ENCODE results near the gene IFI35.

IFI35 gene

GRCh38 chr17:42979511-42980273 lies 26.9 kb upstream of the IFI35 start, which contains the start of gene PTGES3L:
TSS of gene PTGES3L (minus strand) at chr17:42980080. CDS start at chr17:42980053, 27 bp downstream.
- DNase-seq (peak; percentile 56), ATAC-seq (ENCODE audit: insufficient read depth, low read depth) (peak; percentile 56)
- peak within 1 kb of the TSS; percentile 89 for H2AFZ ChIP-seq (ENCODE audit: low read depth, low read length)

DNA sequence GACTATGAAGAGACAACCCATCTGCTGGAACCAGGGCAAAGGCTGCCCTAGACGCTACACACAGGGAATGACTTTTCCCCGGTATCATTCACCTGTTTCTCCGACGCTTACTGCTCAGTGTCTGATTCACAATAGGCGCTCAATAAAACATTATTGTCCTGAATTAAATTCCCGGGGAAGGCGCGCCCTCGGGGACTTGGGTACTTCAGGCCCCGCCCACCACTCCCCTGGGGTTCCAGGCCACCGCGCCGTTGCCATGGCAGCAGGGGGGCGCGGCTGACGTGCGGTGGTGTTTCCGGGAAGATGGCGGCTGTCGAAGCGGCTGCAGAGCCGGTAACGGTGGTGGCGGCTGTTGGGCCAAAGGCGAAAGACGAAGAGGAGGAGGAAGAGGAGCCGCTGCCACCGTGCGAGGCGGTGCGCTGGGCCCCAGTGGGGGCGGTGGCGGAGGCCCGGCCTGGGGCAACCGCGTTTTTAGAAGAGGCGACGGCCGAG lies 26.3 kb upstream of the IFI35 start, which contains the start of gene RUNDC1:
Gene RUNDC1 (plus strand): TSS at position 292 of the 492 bp plus-strand sequence. CDS start 12 bp downstream, at position 304.
- Histone ChIP-seq H3K4me2 (ENCODE audit: insufficient read depth, low read length) (peak within 1 kb of the TSS; percentile 99), H3K79me2 (ENCODE audit: insufficient read depth, low read length) (peaks cover 36% of the 10 kb centered on the region), H3K9me3 (ENCODE audit: insufficient read depth, low read length, severe bottlenecking) (peaks cover 10% of the 10 kb centered on the region), H3K27me3 (ENCODE audit: insufficient read depth, low read length, poor library complexity) (no peaks in the 10 kb centered on the region), H3K4me3 (ENCODE audit: low read depth in 1 of 2, low read length in 2 of 2) (peak within 1 kb of the TSS; percentile 59 to 81), H2AFZ (ENCODE audit: low read depth, low read length) (peak within 1 kb of the TSS; percentile 89), H3K27ac (ENCODE audit: low read length) (peak within 1 kb of the TSS; percentile 63), H3K36me3 (ENCODE audit: insufficient read depth, low read length) (peaks cover 26% of the 10 kb centered on the region), H4K20me1 (ENCODE audit: insufficient read depth, low read length) (peaks cover 6% of the 10 kb centered on the region), H3K4me1 (ENCODE audit: insufficient read depth, low read length) (peaks cover 24% of the 10 kb centered on the region), H3K9ac (ENCODE audit: low read depth, low read length) (peak within 1 kb of the TSS; percentile 78)
- peak; percentile 87 for ATAC-seq (ENCODE audit: insufficient read depth, low read depth)
- TF ChIP-seq EZH2 (IDR thresholded peaks at IDR 0.05; ENCODE audit: borderline replicate concordance, low read depth, low read length, severe bottlenecking) (no peak), CTCF (IDR thresholded peaks at IDR 0.05; ENCODE audit: borderline replicate concordance, extremely low read depth, low read length, poor library complexity, severe bottlenecking) (no peak)
- peak; percentile 90 for DNase-seq

More at GRCh38 chr17:42979511-42980273, 26.9 kb upstream of the IFI35 start, which contains the start of gene PTGES3L:
- H3K27ac ChIP-seq (ENCODE audit: low read length) = peak within 1 kb of the TSS; percentile 63
- H3K4me1 ChIP-seq (ENCODE audit: insufficient read depth, low read length) = peaks cover 24% of the 10 kb centered on the region
- peaks cover 20% of the 10 kb centered on the region for H3K36me3 ChIP-seq (ENCODE audit: insufficient read depth, low read length)
- peak within 1 kb of the TSS; percentile 78 for H3K9ac ChIP-seq (ENCODE audit: low read depth, low read length)
- no peaks in the 10 kb centered on the region for H3K27me3 ChIP-seq (ENCODE audit: insufficient read depth, low read length, poor library complexity)
- H4K20me1 ChIP-seq (ENCODE audit: insufficient read depth, low read length) = peaks cover 6% of the 10 kb centered on the region
- TF ChIP-seq CTCF (IDR thresholded peaks at IDR 0.05; ENCODE audit: borderline replicate concordance, extremely low read depth, low read length, poor library complexity, severe bottlenecking) (no peak), EZH2 (IDR thresholded peaks at IDR 0.05; ENCODE audit: borderline replicate concordance, low read depth, low read length, severe bottlenecking) (no peak)
- peaks cover 10% of the 10 kb centered on the region for H3K9me3 ChIP-seq (ENCODE audit: insufficient read depth, low read length, severe bottlenecking)
- peak within 1 kb of the TSS; percentile 99 for H3K4me2 ChIP-seq (ENCODE audit: insufficient read depth, low read length)
- peaks cover 36% of the 10 kb centered on the region for H3K79me2 ChIP-seq (ENCODE audit: insufficient read depth, low read length)
- H3K4me3 ChIP-seq (ENCODE audit: low read depth in 1 of 2, low read length in 2 of 2) = peak within 1 kb of the TSS; percentile 59 to 81

DNA sequence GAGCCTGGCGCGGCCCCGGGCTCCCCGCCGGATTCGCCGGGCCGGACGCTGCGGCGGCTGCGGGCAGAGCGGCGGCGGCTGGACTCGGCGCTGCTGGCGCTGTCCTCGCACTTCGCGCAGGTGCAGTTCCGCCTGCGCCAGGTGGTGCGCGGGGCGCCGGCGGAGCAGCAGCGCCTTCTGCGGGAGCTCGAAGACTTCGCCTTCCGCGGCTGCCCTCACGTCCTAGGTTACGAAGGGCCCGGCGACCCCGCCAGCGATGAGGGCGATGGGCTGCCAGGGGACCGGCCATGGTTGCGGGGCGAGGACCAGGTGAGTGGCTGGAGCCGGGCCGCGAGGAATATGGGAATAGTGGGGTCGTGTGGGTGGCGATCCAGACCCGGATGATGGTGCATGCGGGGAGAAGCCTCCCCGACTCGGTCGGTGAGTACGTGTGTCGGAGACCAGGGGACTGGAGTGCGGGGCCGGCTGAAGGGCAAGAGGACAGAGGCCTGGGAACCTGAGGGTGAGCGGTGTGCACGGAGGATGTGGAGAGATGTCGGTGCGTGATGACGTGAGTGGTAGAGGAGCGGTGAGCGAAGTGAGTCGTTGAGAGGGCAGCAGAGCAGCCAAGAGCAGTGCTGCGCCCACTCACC lies 25.7 kb upstream of the IFI35 start:
- peak overlapping the region; percentile 59 to 81 for H3K4me3 ChIP-seq (ENCODE audit: low read depth in 1 of 2, low read length in 2 of 2)
- peak overlapping the region; percentile 78 for H3K9ac ChIP-seq (ENCODE audit: low read depth, low read length)
- peaks cover 10% of the 10 kb centered on the region for H3K9me3 ChIP-seq (ENCODE audit: insufficient read depth, low read length, severe bottlenecking)
- peak; percentile 54 for DNase-seq
- H3K27ac ChIP-seq (ENCODE audit: low read length) = peak overlapping the region; percentile 63
- H3K4me2 ChIP-seq (ENCODE audit: insufficient read depth, low read length) = peak overlapping the region; percentile 99
- peak overlapping the region; percentile 89 for H2AFZ ChIP-seq (ENCODE audit: low read depth, low read length)
- no peaks in the 10 kb centered on the region for H3K27me3 ChIP-seq (ENCODE audit: insufficient read depth, low read length, poor library complexity)
- peaks cover 6% of the 10 kb centered on the region for H4K20me1 ChIP-seq (ENCODE audit: insufficient read depth, low read length)
- peak; percentile 71 for ATAC-seq (ENCODE audit: insufficient read depth, low read depth)
- peak; percentile 54 for TF ChIP-seq CTCF (IDR thresholded peaks at IDR 0.05; ENCODE audit: borderline replicate concordance, extremely low read depth, low read length, poor library complexity, severe bottlenecking)
- TF ChIP-seq EZH2 (IDR thresholded peaks at IDR 0.05; ENCODE audit: borderline replicate concordance, low read depth, low read length, severe bottlenecking) = no peak
- peaks cover 32% of the 10 kb centered on the region for H3K36me3 ChIP-seq (ENCODE audit: insufficient read depth, low read length)
- peaks cover 24% of the 10 kb centered on the region for H3K4me1 ChIP-seq (ENCODE audit: insufficient read depth, low read length)
- peaks cover 39% of the 10 kb centered on the region for H3K79me2 ChIP-seq (ENCODE audit: insufficient read depth, low read length)

Data from DND-41 (cell line).